Glomerular visceral epithelial cell (primary cell): ENCODE measurements around the gene SOX8.

ENCODE experiments used
- DNase-seq: peaks from one replicate; pipeline ENCODE4 v3.0.0-alpha.2; 2016; ENCODE audit errors: extremely low spot score

Gene SOX8

GRCh38 chr16:974001-974601 is 7.5 kb upstream of the SOX8 start:
- DNase-seq = peak; percentile 28

GRCh38 chr16:974611-975261 is 6.8 kb upstream of the SOX8 start:
- DNase-seq = peak; percentile 35

GRCh38 chr16:975291-975690 is 6.3 kb upstream of the SOX8 start:
- no peak for DNase-seq

- DNase-seq = no peak
Measured at GRCh38 chr16:976389-976931, 5.1 kb upstream of the SOX8 start.

GRCh38 chr16:977081-977701 is 4.4 kb upstream of the SOX8 start:
- no peak for DNase-seq

- DNase-seq = no peak
Measured at GRCh38 chr16:977896-978295, 3.7 kb upstream of the SOX8 start.

GRCh38 chr16:978403-978802 is 3.2 kb upstream of the SOX8 start:
- DNase-seq = no peak

GRCh38 chr16:979147-979546 is 2.4 kb upstream of the SOX8 start:
- DNase-seq = no peak

GRCh38 chr16:979859-980594 is 1.5 kb upstream of the SOX8 start:
- DNase-seq = no peak

GRCh38 chr16:980595-980854 is 1.0 kb upstream of the SOX8 start:
- DNase-seq = no peak

GRCh38 chr16:982145-983043 is 824 bp downstream of the SOX8 start:
- no peak for DNase-seq

- no peak for DNase-seq
Measured at GRCh38 chr16:983044-984030, 1.8 kb downstream of the SOX8 start.

- DNase-seq = no peak
Measured at GRCh38 chr16:984121-984694, 2.6 kb downstream of the SOX8 start.

GRCh38 chr16:984736-985636 is 3.4 kb downstream of the SOX8 start:
- no peak for DNase-seq

GRCh38 chr16:985646-986400 is 4.3 kb downstream of the SOX8 start:
- no peak for DNase-seq

GRCh38 chr16:986411-986810 is 4.8 kb downstream of the SOX8 start:
- DNase-seq = no peak

GRCh38 chr16:986925-987582 is 5.5 kb downstream of the SOX8 start:
- DNase-seq = no peak

GRCh38 chr16:987906-988305 is 6.3 kb downstream of the SOX8 start:
- DNase-seq = no peak
